Cerebellar cortex (tissue), 1 donor: Measurements from ENCODE around the gene RHOB.
"Not testable (repeated sequence)": the region's sequence is repeated elsewhere in the genome, so short reads cannot be mapped to it uniquely, and the experiment has no call there.

Source experiments
- DNase-seq: peaks from one replicate; pipeline ENCODE4 v3.0.0-alpha.2; 2015; ENCODE audit warnings: low spot score

RHOB gene

DNA sequence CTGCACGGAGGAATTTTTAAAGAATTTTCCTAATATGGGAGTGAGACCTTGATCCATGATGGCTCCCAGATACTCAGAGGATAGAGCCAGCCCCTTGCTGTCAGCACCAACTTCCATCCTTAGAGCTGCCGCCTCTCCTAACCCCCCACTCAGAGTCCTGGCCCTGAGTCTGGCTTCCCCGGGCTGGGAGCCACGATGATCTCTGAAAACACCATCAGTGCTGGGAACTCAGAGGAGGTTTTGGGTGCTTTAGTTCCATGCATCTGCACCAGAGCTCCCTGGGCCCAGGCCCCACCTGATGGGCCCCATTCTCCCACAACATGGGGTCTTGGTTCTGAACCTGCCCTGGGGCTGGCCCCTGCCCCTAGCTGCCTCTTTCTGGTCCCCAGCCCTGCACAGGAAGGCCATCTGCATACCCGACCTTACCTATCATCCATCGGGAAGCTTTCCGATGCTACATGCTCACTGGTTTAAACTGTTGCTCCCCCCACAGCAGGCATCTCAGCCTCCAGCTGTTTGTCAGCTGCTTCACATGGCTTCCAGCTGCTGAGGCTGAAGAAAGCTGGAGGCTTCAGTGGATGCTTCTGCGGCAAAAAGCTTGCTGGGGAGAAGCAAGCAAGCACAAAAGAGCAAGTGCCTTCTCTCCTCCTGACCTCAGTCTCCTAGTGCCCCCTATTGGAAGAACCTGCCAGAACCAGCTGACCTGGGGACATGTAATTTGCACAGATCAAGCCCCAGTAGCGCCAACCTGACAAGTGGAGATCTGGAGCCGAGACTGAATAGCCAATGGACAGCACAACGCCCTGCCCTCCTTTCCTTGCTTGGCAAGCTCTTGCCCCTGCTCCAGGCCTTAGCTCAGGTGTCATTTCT lies 24.2 kb upstream of the RHOB start:
- peak; percentile 40 for DNase-seq

DNA sequence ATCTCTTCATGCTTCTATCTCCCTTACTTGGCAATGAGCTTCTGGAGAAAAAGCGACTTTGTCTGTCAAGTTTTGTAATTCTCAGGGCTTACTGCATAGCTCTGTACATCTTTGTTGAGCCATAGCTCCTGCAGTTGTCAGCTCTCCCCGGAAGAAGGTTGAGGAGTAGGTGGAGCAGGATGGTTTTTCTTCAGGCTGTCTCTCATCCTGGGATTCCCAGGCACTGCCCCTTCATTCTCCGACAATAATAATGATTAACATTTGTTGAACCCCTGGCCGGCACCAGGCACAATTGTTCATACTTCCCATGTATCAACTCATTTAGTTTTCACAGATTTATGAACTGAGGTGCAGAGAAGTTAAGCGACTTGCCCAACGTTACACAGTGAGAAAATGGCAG lies 23.5 kb upstream of the RHOB start:
- no peak for DNase-seq

DNA sequence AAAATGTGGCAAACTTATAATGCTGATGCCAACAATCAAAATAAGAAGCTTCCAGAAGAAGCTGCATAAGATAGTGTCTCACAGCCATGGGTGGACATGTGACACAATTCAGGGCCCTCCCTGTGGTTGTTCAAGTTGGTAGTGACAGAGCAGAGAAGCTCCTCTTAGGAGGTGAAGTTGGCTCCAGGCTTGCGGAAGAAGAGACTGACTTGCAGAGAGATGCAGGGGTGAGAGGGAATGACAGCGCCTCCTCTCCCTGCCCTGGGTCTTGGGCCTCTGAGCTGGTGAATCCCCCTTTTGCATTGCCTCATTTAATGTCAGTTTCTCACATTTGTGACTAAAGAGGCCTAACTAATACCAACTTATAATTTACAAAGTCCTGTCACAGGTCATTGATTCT lies 23.0 kb upstream of the RHOB start:
- no peak for DNase-seq

DNA sequence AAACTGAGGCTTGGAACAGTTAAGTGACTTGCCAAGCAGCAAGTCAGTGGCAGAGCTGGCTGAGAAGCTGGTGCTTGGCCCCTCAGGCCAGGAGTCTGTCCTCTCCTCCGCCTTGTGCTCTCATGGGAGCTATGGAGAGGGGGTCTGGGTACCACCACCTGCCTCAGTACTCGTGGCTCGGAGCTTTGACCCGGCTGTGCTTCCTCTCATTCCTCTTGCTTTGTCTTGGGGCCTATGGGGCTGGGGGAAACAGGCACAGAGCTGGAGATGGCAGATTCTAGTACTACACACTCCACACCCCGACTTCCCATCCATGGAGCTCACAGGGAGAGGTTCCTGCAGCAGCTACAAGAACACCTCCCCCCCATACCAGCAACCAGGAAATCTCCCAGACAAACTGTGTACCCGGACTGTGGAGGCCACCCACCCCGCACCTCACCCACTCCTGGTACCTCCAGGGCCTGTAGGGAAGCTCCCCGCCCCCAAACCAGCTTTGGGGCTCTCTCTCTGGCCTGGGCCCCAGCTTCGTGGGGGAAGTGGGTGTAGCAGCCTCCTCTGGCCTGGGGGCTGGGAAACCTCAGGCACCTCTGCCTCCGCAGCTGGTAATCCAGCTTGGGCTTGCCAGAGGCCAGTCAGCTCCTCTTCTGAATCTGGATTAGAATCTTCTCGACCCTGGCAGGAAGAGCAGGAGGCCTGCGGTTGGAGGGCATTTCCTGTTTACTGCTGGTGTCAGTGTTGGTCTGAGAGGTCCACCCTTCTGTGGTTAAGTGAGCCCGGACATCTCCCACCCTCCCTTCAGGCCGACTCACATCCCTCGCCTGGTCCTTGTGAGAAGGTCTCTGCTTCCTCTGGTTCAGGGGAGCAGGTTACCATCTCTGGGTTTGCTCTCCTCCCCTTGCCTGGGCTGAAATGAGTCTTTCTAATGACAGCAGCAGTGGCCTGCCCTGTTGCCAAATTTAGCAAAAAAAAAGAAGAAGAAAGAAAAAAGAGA lies 22.3 kb upstream of the RHOB start:
- no peak for DNase-seq

DNA sequence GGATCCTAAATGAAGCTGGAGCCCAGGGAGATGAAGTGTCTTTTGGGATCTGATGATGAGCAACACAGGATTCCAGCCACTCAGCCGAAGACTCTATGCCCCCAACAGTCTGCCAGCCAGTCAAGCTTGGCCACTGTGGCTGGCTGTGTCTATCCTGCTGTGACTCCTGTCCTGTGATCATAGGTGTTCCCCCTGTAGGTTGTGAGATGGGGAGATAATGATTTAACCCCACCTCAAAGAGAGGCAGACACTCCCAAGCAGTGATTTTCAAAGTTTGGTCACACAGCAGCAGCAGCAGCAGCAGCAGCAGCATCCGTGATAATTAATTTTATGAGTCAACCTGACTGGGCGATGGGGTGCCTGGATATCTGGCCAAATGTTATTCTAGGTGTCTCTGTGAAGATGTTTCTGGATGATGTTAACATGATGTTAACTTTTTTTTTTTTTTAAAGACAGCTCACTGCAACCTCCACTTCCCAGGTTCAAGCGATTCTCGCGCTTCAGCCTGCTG lies 21.4 kb upstream of the RHOB start:
- no peak for DNase-seq

DNA sequence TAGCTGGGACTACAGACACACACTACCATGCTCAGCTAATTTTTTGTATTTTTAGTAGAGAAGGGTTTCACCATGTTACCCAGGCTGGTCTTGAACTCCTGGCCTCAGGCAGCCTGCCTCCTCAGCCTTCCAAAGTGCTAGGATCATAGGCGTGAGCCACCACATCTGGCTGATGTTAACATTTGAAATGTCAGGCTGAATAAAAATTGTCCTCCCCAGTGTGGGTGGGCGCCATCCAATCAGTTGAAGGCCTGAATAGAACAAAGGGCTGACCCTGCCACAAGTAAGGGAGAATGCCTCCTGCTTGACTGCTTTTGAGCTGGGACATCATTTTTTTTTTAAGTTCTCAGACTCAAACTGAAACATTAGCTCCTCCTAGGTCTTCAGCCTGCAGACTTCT lies 21.0 kb upstream of the RHOB start:
- DNase-seq, result no peak

DNA sequence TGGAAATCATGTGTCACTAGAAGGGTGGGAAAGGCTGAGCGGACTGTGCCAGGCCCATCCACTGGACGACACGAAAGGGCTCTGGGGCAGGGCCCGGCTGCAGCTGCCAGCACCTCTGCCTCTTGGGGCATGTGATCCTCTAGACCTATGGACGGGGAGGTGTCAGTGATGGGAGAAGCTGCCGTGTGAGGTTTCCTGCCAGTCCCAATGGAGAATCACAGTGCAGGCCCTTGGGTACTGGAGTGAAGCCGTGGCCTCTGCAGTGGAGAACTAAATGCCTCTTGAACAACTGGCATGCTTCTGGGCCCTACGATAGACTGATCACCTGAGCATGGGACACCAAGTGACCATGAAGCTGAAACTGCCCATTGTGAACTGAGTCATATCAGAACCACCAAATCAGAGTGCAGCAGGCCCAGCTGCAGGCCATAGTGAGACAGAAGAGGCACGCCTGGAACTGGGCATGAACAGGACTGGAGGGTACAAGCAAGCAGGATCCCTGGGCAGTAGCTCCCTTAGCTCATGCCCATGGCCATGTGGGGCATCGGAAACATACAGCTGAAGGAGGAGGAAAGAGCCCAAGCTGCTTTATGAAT lies 18.8 kb upstream of the RHOB start:
- no peak for DNase-seq

DNA sequence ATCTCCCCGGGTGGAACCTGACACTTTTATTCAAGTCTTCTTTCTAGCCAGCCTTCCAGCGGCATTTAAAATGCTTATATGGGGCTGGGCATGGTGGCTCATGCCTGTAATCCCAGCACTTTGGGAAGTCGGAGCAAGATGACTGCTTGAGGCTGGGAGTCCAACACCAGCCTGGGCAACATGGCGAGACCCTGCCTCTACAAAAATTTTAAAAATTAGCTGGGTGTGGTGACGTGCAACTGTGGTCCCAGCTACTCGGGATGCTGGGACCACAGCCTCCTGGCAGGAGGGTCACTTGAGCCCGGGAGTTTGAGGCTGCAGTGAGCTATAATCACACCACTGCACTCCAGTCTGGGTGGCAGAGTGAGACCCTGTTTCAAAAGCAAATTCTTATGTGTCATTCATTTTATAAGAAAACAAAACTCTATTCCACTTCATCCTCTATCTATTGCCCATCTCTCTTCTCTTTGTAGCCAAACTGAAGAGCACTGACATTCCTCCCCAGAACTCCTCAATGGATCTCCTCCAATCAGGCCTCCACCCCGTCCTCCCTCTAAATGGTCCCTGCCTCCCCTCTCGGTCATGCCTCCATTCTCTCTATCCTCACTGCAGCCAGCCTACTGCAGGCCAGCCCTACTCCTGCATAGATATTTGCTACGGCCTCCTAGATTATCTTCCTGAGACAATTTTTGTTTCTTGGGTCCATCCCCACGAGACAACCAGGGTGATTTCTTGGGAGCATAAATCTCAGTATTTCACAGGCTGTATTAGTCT lies 18.0 kb upstream of the RHOB start:
- no peak for DNase-seq

DNA sequence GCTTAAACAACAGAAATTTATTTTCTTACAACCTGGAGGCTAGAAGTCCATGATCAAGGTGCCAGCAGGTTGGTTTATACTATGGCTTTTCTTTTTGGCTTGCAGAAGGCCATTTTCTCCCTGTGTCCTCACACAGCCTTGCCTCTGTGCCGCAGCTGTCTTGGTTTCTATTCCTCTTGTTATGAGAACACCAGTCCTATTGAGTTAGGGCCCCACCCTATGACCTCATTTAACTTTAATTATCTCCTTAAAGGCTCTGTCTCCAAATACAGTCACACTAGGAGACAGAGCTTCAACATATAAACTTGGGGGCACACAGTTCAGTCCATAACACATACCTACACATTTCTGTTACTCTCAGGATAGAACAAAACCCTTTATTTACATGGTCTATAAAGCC lies 17.3 kb upstream of the RHOB start:
- no peak for DNase-seq

DNA sequence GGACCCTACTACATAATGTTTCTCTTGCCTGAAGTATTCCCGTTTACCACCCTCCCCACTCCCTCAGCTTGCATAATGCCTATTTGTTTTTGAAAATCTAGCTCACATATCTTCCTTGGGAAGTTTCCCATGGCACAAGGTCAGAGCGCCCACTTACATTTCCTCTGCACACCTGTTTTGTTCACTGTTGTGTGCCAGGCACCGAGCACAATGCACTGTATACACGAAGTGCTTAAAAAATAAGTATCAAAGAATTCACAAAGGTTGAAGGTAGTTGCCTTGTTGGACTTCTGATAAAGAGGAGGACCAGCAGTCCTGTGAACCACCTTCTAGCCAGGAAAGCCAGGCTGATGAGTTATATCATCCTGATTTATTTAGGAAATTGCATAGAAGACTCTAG lies 16.8 kb upstream of the RHOB start:
- no peak for DNase-seq

DNA sequence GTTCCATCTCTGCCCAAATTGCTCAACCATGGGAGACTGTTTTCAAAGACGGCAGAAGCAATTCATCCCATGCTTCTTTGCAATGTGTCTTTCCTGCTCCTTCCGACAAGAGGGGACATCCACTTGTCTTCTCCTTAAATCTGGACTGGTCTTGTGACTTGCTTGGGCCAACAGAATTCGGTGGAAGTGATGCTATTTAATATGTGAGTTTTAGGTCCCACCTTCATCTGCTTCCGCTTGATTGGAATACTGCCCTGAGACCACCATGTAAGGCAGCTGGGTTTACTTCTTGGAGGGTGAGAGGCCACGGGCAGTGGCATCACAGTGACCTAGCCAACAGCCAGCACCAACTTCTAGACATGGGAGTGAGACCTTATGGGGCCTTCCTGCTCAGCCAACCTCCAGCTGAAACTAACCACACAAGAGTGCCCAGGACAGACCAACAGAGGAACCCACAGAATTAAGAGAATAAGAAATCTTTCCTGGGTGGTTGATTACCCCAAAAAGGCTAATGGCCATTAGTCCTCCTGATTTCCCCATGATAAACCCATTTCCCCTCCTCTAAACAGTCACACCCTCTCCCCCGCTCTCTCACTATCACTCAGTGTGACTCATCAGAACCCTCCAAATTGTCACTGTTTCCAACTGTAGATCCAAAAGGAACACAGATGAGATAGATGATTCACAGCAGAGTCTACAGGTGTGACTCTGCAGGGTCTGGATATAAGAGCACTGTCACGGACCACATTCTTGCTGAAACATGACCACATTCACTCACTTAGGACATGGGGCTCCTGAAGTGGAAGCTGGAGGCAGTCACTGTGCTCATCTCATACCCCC lies 16.2 kb upstream of the RHOB start:
- no peak for DNase-seq

DNA sequence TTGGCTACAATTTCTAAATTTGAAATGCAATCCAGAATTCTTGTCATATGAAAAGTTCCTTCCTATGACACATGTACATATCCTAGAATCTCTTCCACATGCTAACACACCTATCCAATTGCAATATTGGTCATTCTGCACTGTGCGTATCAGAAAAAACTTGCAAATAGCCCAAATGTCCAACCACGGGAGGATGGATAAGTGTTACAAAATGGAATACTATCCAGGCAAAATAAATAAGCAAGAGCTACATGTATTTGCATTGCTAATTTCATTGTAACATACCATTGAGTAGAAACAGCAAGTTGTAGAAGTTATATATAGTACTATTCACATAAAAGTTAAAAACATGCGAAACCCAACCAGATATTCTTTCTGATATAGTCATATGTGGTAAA lies 15.6 kb upstream of the RHOB start:
- no peak for DNase-seq

DNA sequence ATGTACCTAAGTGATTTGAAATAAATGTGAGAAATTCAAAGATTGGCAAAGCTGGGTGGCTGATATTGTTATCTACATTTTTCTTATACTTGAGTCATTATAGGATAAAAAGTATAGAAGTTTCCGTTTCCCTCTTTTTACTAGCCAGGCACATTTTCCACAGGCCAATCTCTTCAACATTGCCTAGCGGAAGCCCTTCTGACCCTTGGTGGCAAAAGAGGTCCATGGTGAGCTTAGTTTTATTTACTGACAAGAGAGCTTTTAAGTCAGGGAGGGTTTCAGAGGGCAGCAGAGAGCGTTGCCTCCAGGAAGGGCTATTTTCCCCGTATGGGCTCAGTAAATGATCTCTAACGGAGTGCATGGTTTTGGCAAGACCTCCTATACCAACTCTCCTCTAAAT lies 15.1 kb upstream of the RHOB start:
- DNase-seq, result no peak

DNA sequence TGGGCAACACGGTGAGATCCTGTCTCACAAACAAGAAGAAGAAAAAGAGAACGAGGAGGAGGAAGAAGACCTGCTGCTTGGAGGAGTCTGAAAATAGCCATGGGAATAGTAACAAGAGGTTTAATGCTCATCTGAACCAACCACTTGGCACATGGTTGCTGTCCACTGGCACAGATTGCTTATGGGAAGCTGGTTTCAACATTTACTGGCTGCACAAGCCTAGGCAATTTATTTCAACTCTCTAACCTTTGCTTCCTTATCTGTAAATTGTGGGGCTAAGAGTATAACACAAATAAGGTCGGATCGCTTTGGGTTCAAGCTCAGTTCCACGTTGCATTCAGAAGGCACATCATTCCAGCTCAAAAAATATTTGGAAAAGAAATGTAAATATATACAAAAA lies 14.2 kb upstream of the RHOB start:
- no peak for DNase-seq

DNA sequence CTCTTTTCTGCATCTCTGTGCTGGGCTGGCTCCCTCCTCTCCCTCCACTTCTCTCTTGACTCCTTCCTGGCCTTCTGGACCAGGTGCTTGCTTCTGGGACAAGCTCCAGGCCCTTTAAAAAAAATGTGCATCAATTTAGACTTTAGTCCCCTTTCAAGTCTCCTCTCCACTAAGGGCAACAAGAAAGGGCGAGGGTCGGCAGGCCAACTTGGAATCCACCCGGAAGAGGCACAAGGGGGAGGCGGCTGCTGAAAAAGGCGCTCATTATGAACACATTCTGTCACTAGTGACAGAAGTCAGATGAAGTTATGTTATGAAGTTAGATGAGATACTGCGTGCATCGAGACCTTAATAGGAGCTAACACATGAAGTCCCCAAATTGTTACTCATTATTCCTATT lies 13.6 kb upstream of the RHOB start:
- no peak for DNase-seq

DNA sequence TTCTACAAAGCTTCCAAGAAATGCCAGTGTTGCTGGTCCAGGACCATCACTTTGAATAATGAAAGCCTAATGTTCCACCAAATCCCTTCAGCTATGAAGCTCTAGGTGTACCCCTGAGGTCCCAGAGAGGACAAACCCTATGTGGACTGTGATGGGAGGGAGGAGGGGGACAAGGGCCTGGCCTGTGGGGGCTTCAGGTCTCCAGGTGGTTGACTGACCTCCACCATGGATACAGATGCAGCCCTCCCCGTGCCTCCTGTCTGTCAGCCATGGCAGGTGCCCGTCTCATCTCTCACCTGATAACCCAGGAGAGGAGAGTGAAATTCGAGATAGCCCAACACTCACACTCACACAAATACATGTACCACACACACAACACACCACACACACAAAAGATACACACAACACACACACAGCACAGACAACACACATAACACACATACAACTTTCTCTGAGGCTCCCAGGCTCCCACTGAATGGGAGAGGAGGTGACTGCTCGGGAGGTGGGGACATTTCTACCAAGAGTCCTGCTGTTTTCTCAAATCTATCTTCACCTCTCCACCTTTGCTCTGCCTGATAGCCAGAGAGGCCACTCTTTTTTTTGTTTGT lies 12.8 kb upstream of the RHOB start:
- DNase-seq, result no peak

DNA sequence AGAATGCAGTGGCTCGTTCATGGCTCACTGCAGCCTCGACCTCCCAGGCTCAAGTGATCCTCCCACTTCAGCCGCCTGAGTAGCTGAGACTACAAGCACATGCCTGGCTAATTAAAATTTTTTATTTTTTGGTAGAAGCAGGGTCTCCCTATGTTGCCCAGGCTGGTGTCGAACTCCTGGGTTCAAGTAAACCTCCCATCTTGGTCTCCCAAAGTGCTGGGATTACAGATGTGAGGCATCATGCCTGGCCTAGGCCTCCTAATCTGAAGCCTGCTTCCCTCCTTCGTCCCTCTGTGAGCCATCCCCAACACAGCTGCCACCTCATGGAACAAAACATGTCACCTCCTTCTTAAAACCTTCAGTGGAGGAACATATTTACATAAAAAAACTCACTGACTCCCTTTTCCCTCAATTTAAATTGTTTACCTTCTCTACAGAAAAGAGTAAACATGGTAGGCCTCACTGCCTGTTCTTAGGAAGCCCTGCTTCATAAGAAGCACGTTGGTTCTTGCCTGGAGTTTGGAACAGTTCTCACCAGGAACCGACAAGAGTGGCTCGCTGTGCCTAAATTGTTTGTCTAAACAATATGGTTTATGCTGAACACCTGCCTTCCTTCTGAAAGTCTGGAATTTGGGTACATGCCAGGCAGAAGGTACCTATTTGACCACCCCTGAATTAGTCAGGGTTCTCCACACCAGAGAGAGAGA lies 12.1 kb upstream of the RHOB start:
- DNase-seq, result no peak

DNA sequence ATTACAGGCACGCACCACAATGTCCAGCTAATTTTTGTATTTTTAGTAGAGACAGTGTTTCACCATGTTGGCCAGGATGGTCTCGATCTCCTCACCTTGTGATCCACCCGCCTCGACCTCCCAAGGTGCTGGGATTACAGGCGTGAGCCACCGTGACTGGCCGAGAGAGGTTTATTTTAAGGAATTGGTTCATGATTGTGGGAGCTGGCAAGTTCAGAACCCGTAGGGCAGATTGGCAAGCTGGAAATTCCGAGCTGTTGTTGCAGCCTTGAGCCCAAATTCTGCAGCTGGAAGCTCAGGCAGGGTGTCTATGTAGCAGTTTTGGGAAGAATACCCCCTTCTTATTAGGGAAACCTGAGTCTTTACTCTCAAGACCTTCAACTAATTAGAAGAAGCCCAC lies 11.4 kb upstream of the RHOB start:
- not testable (repeated sequence) for DNase-seq

DNA sequence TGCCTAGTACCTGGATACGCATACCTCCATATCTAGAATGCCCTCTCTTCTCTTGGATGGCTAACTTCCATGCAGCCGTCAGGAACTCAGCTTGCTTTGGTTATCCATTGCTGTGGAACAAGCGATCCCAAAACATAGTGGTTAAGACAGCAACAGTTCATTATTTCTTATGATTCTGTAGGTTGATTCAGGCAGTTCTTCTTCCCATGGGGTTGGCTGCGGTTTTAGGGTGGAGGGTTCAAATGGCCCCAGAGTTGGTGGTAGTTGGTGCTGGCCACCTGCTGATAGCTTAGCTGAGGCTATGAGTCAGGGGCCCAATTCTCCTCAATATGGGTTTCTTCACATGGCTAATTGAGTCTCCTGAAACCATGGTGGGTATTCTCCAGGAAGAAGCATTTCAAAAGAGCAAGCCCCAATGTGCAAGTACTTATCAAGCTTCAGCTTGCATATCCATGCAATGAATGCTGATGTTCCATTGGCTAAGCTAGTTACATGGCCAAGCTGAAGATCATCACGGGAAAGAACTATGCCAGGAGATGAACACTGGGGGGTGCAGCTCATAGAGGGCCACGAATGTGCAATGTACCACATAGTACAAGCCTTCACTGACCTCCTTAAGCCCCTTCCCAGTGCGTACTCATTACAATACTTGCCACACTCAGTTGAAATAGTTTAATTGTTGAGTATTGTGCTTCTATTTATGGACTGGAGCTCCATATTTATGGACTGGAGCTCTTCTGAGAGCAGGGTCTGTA lies 10.0 kb upstream of the RHOB start:
- DNase-seq, result no peak
